ENCODE measurements around the gene TRPC4AP.

- no peak for TF ChIP-seq YY1 (IDR thresholded peaks at IDR 0.05; ENCODE audit: insufficient read depth, insufficient read length)
- no peak for TF ChIP-seq ZNF274 (IDR thresholded peaks at IDR 0.05; ENCODE audit: low read depth, low read length)
Measured at GRCh38 chr20:34976286-34976685, 116.3 kb downstream of the TRPC4AP start.

Measured in NT2/D1 (cell line).